GM12878 (cell line): ENCODE results near the gene UMAD1. TPM values are rescaled to one million over a fixed set of nuclear protein-coding genes. Genes with fewer than 3 reads are reported as not detected.

Experiments
- CBFB ChIP-seq: IDR thresholded peaks from 2 replicates; pipeline ENCODE4 v1.6.1; 2016; ENCODE audit warnings: antibody characterized with exemption, low read depth
- CTCF ChIP-seq, 3 experiments: IDR thresholded peaks in 2 of 3; conservative IDR thresholded peaks in 1 of 3; 2 replicates each; pipeline ENCODE4 v1.5.1; 2011; ENCODE audit warnings: low read depth in 3 of 3, low read length in 3 of 3, mild to moderate bottlenecking in 3 of 3, control low read depth in 2 of 3, moderate library complexity in 2 of 3, inconsistent platforms in 1 of 3, mixed read lengths in 1 of 3; ENCODE audit not compliant: control insufficient read depth in 2 of 3, insufficient read depth in 1 of 3; ENCODE audit errors: extremely low read depth in 1 of 3
- MTA2 ChIP-seq: fragments of 450-650 bp; IDR thresholded peaks from 2 replicates; pipeline ENCODE4 v1.6.1; 2016; ENCODE audit warnings: low read depth, mild to moderate bottlenecking, moderate library complexity
- NR2C1 ChIP-seq: fragments of 450-650 bp; IDR thresholded peaks from 2 replicates; pipeline ENCODE4 v1.6.1; 2017; ENCODE audit warnings: antibody characterized with exemption, mild to moderate bottlenecking, moderate library complexity
- NRF1 ChIP-seq: conservative IDR thresholded peaks from 2 replicates; pipeline ENCODE4 v1.6.1; 2011; ENCODE audit warnings: mild to moderate bottlenecking, low read depth, low read length, improper control_type of control experiment
- PKNOX1 ChIP-seq: fragments of 450-650 bp; IDR thresholded peaks from 2 replicates; pipeline ENCODE4 v1.6.1; 2016; ENCODE audit warnings: mild to moderate bottlenecking
- SREBF2 ChIP-seq: IDR thresholded peaks from 2 replicates; pipeline ENCODE4 v1.6.1; 2012; ENCODE audit warnings: mild to moderate bottlenecking, low read length
- TBL1XR1 ChIP-seq: IDR thresholded peaks from 2 replicates; pipeline ENCODE4 v1.6.1; 2012; ENCODE audit warnings: low read depth, low read length, improper control_type of control experiment
- TCF12 ChIP-seq: IDR thresholded peaks from 2 replicates; pipeline ENCODE4 v1.6.1; 2011; ENCODE audit warnings: low read depth, mild to moderate bottlenecking, low read length
- TCF3 ChIP-seq: IDR thresholded peaks from 2 replicates; pipeline ENCODE4 v1.6.1; 2012; ENCODE audit warnings: low read depth, mild to moderate bottlenecking, low read length, borderline replicate concordance; ENCODE audit not compliant: insufficient read depth
- YBX1 ChIP-seq: fragments of 450-650 bp; IDR thresholded peaks from 2 replicates; pipeline ENCODE4 v1.6.1; 2016; ENCODE audit warnings: antibody characterized with exemption
- ZBTB11 ChIP-seq: fragments of 450-650 bp; formaldehyde crosslinking; IDR thresholded peaks from 2 replicates; pipeline ENCODE4 v1.5.0; 2022; ENCODE audit warnings: mild to moderate bottlenecking, missing genetic modification characterization
- ZNF207 ChIP-seq: fragments of 450-650 bp; IDR thresholded peaks from 2 replicates; pipeline ENCODE4 v1.6.1; 2014; ENCODE audit warnings: antibody characterized with exemption, mild to moderate bottlenecking, borderline replicate concordance
- ZNF622 ChIP-seq: fragments of 450-650 bp; IDR thresholded peaks from 2 replicates; pipeline ENCODE4 v1.6.1; 2017; ENCODE audit warnings: mild to moderate bottlenecking, inconsistent platforms
- polyA plus RNA-seq, 11 experiments: library from polyadenylated mRNA; depleted of rRNA in 4 of 11; unstranded in 6 of 11; stranded (reverse) in 5 of 11; fragments of >200 nt; fragmentation: Nextera tagmentation in 4 of 11; fragmentation: Illumina TruSeq in 1 of 11; extraction: Ambion mirVana in 4 of 11; extraction: Trizol in 1 of 11; gene quantifications; 1 replicate in 1 of 11; 2 replicates in 10 of 11; pipeline versions ENCODE4 v1.2.1 to v1.2.3, GENCODE V29; 2011 to 2016; ENCODE audit warnings: inconsistent platforms in 2 of 11, missing spikeins in 2 of 11, low read depth in 1 of 11
- total RNA-seq, 4 experiments: library from RNA; depleted of rRNA in 3 of 4; stranded (reverse); fragments of >200 nt in 3 of 4; fragmentation: Illumina TruSeq in 1 of 4; extraction: Trizol in 1 of 4; gene quantifications; 2 replicates each; pipeline versions ENCODE4 v1.2.1 to v1.2.3, GENCODE V29; 2013 to 2021
- TF ChIP-seq, protein P1 (sequence below): IDR thresholded peaks from 2 replicates; pipeline ENCODE4 v1.6.1; 2011; ENCODE audit warnings: borderline replicate concordance, low read depth, mild to moderate bottlenecking, moderate library complexity, mixed read lengths, low read length; ENCODE audit not compliant: insufficient read depth; ENCODE audit errors: extremely low read length
- TF ChIP-seq, protein P2 (sequence below): fragments of 450-650 bp; IDR thresholded peaks from 2 replicates; pipeline ENCODE4 v1.6.1; 2017; ENCODE audit warnings: low read depth, mild to moderate bottlenecking, moderate library complexity
- TF ChIP-seq, protein P3 (sequence below): fragments of 450-650 bp; IDR thresholded peaks from 2 replicates; pipeline ENCODE4 v1.6.1; 2017; ENCODE audit warnings: mild to moderate bottlenecking, low read depth, inconsistent platforms; ENCODE audit not compliant: poor library complexity, severe bottlenecking

The UMAD1 gene
- total and polyA plus RNA-seq, 10 of the 15 experiments (the other 5 are each of a cell fraction or from before 2014, with no cell fraction given), result 6.0 to 28.6 (median 9.3) TPM

GRCh38 chr7:7772397-7772821, 131.9 kb downstream of the UMAD1 start (continued):
- TF ChIP-seq ZNF207 (no peak), TCF3 (peak; percentile 55; the same call in 1 of the 2 replicates), SREBF2 (no peak), NRF1 (no peak), TCF12 (peak; percentile 67), CBFB (no peak), CTCF (IDR thresholded peaks at IDR 0.05 in 2 of 3, conservative IDR thresholded peaks at IDR 0.05 in 1 of 3; ENCODE audit: control insufficient read depth in 2 of 3, extremely low read depth in 1 of 3, insufficient read depth in 1 of 3, low read depth in 3 of 3, low read length in 3 of 3) (no peak), NR2C1 (no peak), PKNOX1 (peak; percentile 28; the same call in 1 of the 2 replicates), TBL1XR1 (no peak), YBX1 (no peak), MTA2 (no peak), ZNF622 (no peak), ZBTB11 (CRISPR knock-in tag) (no peak)
- TF ChIP-seq, protein P1, sequence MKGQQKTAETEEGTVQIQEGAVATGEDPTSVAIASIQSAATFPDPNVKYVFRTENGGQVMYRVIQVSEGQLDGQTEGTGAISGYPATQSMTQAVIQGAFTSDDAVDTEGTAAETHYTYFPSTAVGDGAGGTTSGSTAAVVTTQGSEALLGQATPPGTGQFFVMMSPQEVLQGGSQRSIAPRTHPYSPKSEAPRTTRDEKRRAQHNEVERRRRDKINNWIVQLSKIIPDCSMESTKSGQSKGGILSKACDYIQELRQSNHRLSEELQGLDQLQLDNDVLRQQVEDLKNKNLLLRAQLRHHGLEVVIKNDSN, result no peak
- TF ChIP-seq, protein P2, sequence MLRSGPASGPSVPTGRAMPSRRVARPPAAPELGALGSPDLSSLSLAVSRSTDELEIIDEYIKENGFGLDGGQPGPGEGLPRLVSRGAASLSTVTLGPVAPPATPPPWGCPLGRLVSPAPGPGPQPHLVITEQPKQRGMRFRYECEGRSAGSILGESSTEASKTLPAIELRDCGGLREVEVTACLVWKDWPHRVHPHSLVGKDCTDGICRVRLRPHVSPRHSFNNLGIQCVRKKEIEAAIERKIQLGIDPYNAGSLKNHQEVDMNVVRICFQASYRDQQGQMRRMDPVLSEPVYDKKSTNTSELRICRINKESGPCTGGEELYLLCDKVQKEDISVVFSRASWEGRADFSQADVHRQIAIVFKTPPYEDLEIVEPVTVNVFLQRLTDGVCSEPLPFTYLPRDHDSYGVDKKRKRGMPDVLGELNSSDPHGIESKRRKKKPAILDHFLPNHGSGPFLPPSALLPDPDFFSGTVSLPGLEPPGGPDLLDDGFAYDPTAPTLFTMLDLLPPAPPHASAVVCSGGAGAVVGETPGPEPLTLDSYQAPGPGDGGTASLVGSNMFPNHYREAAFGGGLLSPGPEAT, result peak; percentile 21; the same call in 1 of the 2 replicates
- TF ChIP-seq, protein P3, sequence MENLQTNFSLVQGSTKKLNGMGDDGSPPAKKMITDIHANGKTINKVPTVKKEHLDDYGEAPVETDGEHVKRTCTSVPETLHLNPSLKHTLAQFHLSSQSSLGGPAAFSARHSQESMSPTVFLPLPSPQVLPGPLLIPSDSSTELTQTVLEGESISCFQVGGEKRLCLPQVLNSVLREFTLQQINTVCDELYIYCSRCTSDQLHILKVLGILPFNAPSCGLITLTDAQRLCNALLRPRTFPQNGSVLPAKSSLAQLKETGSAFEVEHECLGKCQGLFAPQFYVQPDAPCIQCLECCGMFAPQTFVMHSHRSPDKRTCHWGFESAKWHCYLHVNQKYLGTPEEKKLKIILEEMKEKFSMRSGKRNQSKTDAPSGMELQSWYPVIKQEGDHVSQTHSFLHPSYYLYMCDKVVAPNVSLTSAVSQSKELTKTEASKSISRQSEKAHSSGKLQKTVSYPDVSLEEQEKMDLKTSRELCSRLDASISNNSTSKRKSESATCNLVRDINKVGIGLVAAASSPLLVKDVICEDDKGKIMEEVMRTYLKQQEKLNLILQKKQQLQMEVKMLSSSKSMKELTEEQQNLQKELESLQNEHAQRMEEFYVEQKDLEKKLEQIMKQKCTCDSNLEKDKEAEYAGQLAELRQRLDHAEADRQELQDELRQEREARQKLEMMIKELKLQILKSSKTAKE, result peak; percentile 28
